ENCODE measurements around the gene CTF1. TPM values are rescaled to one million over a fixed set of nuclear protein-coding genes. Genes with fewer than 3 reads are reported as not detected.

The CTF1 gene
- total RNA-seq, 2 donors from 2014 or later = 6.5 to 7.6 TPM

DNA sequence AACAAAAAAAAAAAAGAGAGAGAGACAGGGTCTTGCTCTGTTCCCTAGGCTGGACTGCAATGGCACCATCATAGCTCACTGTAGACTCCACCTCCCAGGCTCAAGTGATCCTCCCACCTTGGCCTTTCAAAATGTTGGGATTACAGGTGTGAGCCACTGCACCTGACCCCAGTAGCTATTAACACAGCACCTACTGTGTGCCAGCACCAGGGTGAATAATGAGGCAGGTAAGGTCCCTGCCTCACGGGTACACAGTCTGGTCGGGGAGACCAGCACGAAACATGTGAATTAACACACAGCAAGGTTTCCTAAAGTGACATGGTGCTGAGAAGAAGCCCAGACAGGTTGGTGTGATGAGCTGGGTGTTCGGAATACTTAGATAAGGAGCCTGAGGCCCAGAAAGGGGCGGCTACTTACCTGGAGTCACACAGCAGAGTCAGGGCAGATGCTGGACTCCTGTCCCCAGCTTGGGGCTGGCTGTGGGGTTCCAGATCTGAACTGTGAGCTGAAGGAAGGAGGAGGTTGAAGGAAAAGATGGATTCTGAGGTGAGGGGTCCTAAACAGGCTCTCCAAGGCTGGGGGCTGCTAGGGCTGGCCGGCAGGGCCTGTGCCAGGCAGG lies 16.5 kb downstream of the CTF1 start:
- H3K27me3 ChIP-seq = no peaks in the 10 kb centered on the region
- no peak overlapping the region for H3K4me3 ChIP-seq
- no peaks in the 10 kb centered on the region for H3K4me1 ChIP-seq
- no peaks in the 10 kb centered on the region for H3K36me3 ChIP-seq
- no peaks in the 10 kb centered on the region for H3K9me3 ChIP-seq
- DNase-seq (ENCODE audit: low spot score) = no peak
- H3K27ac ChIP-seq = no peak overlapping the region
- TF ChIP-seq, protein P1, sequence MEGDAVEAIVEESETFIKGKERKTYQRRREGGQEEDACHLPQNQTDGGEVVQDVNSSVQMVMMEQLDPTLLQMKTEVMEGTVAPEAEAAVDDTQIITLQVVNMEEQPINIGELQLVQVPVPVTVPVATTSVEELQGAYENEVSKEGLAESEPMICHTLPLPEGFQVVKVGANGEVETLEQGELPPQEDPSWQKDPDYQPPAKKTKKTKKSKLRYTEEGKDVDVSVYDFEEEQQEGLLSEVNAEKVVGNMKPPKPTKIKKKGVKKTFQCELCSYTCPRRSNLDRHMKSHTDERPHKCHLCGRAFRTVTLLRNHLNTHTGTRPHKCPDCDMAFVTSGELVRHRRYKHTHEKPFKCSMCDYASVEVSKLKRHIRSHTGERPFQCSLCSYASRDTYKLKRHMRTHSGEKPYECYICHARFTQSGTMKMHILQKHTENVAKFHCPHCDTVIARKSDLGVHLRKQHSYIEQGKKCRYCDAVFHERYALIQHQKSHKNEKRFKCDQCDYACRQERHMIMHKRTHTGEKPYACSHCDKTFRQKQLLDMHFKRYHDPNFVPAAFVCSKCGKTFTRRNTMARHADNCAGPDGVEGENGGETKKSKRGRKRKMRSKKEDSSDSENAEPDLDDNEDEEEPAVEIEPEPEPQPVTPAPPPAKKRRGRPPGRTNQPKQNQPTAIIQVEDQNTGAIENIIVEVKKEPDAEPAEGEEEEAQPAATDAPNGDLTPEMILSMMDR (IDR thresholded peaks at IDR 0.05) = no peak

DNA sequence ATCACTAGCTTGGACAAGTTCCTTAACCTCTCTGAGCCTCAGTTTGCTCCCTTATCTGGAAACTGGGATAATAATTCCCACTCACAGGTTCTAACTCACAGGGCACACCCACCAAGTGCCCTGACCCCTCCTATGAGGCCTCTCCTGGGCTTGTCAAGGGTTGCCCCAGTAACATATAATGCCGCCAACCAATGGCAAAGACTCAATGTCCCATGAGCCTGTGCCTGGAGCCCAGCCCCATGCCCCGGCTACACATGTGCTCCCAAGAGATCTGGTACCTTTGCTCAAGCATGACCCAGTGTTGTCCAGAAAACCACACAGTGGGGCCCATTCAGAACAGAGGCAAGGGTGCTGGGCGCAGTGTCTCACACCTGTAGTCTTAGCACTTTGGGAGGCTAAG lies 18.4 kb downstream of the CTF1 start:
- DNase-seq (ENCODE audit: low spot score) = no peak
- H3K4me1 ChIP-seq = no peaks in the 10 kb centered on the region
- H3K36me3 ChIP-seq = no peaks in the 10 kb centered on the region
- TF ChIP-seq, protein P1 (IDR thresholded peaks at IDR 0.05) = no peak
- H3K4me3 ChIP-seq = no peak overlapping the region
- H3K9me3 ChIP-seq = no peaks in the 10 kb centered on the region
- no peak overlapping the region for H3K27ac ChIP-seq
- no peaks in the 10 kb centered on the region for H3K27me3 ChIP-seq

GRCh38 chr16:30918614-30919013 lies 22.2 kb downstream of the CTF1 start:
- TF ChIP-seq, protein P1 (IDR thresholded peaks at IDR 0.05) = no peak

DNA sequence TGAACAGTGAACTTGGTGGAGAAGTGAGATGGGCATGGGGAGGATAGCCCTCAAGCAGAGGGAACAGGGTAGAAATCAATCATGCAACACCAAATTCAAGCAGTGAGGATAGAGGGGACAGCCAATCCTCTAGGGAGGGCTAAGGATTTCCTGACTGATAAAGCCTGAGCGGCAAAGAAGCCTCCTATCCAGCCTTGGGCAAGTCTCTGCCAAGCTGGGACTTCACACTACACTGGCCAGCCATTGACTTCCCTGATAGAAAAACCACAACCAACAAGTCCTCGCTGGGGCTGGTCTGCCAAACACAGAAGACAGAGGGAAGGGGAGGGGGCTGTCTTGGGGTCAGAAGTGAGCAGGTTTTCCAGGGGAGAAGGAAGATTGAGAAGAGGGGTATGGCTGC lies 24.5 kb downstream of the CTF1 start:
- TF ChIP-seq, protein P1 (IDR thresholded peaks at IDR 0.05) = no peak
- Histone ChIP-seq H3K27ac (no peak overlapping the region), H3K27me3 (no peaks in the 10 kb centered on the region), H3K4me3 (no peak overlapping the region), H3K9me3 (no peaks in the 10 kb centered on the region), H3K4me1 (peaks cover 0 to 29% of the 10 kb centered on the region in 2 donors), H3K36me3 (no peaks in the 10 kb centered on the region)
- DNase-seq (ENCODE audit: low spot score) = no peak

More at GRCh38 chr16:30918614-30919013, 22.2 kb downstream of the CTF1 start:
- Histone ChIP-seq H3K9me3 (no peaks in the 10 kb centered on the region), H3K36me3 (no peaks in the 10 kb centered on the region), H3K4me3 (no peak overlapping the region), H3K27me3 (no peaks in the 10 kb centered on the region), H3K4me1 (peaks cover 0 to 11% of the 10 kb centered on the region in 2 donors), H3K27ac (no peak overlapping the region)
- no peak for DNase-seq (ENCODE audit: low spot score)

GRCh38 chr16:30921459-30921747 lies 25.0 kb downstream of the CTF1 start:
- H3K27ac ChIP-seq = peak overlapping the region; percentile 94 to 96
- H3K27me3 ChIP-seq = no peaks in the 10 kb centered on the region
- no peaks in the 10 kb centered on the region for H3K36me3 ChIP-seq
- peak overlapping the region; percentile 35 to 85 for H3K4me3 ChIP-seq
- DNase-seq (ENCODE audit: low spot score) = no peak
- H3K9me3 ChIP-seq = no peaks in the 10 kb centered on the region
- H3K4me1 ChIP-seq = peaks cover 0 to 29% of the 10 kb centered on the region in 2 donors
- TF ChIP-seq, protein P1 (IDR thresholded peaks at IDR 0.05) = no peak
